HG03066 (cell line): ENCODE data around the gene ABCG4.
A peak's percentile ranks its signal among the peaks of the same experiment; 100 is the strongest.
"Not testable (repeated sequence)": the region's sequence is repeated elsewhere in the genome, so short reads cannot be mapped to it uniquely, and the experiment has no call there.

ENCODE experiments used
- ATAC-seq: cut with Tn5 transposase; IDR thresholded peaks from one replicate; pipeline ENCODE4 v1.9.1; 2021; ENCODE audit warnings: low read depth; ENCODE audit not compliant: unreplicated experiment

The ABCG4 gene

GRCh38 chr11:119180729-119181676, 32.2 kb downstream of the ABCG4 start:
- ATAC-seq = no peak

- no peak for ATAC-seq
These were observed 33.0 kb downstream of the ABCG4 start for GRCh38 chr11:119181677-119182412.

- not testable (repeated sequence) for ATAC-seq
These were observed 35.5 kb downstream of the ABCG4 start for GRCh38 chr11:119184399-119184798.

GRCh38 chr11:119185981-119186634, 37.3 kb downstream of the ABCG4 start:
- no peak for ATAC-seq

- ATAC-seq = no peak
These were observed 38.5 kb downstream of the ABCG4 start for GRCh38 chr11:119187123-119187892.

GRCh38 chr11:119188067-119188466, 39.2 kb downstream of the ABCG4 start:
- ATAC-seq = no peak

GRCh38 chr11:119188887-119189286, 40.0 kb downstream of the ABCG4 start:
- no peak for ATAC-seq

- no peak for ATAC-seq
These were observed 40.5 kb downstream of the ABCG4 start for GRCh38 chr11:119189393-119189792.

- ATAC-seq = no peak
These were observed 41.7 kb downstream of the ABCG4 start for GRCh38 chr11:119190531-119190930.

GRCh38 chr11:119191265-119191664, 42.4 kb downstream of the ABCG4 start:
- not testable (repeated sequence) for ATAC-seq

GRCh38 chr11:119192111-119192510, 43.3 kb downstream of the ABCG4 start:
- no peak for ATAC-seq

GRCh38 chr11:119193001-119193400, 44.1 kb downstream of the ABCG4 start:
- ATAC-seq = no peak

GRCh38 chr11:119193626-119194025, 44.8 kb downstream of the ABCG4 start:
- ATAC-seq = no peak

- no peak for ATAC-seq
These were observed 46.1 kb downstream of the ABCG4 start for GRCh38 chr11:119194811-119195440.

- no peak for ATAC-seq
These were observed 46.8 kb downstream of the ABCG4 start for GRCh38 chr11:119195680-119196079.

- ATAC-seq = peak; percentile 48
These were observed 48.1 kb downstream of the ABCG4 start for GRCh38 chr11:119196833-119197483.

- ATAC-seq = no peak
These were observed 50.1 kb downstream of the ABCG4 start for GRCh38 chr11:119198925-119199324.

GRCh38 chr11:119201236-119201635, 52.4 kb downstream of the ABCG4 start:
- not testable (repeated sequence) for ATAC-seq

- no peak for ATAC-seq
These were observed 53.7 kb downstream of the ABCG4 start for GRCh38 chr11:119202554-119202953.
